Measurements from ENCODE around the gene DNAH8.
"Not testable (repeated sequence)": the region's sequence is repeated elsewhere in the genome, so short reads cannot be mapped to it uniquely, and the experiment has no call there.

Gene DNAH8

GRCh38 chr6:38907264-38907663 is 192.2 kb downstream of the DNAH8 start:
- no peak for DNase-seq (ENCODE audit: low read depth in 2 of 2)

DNA sequence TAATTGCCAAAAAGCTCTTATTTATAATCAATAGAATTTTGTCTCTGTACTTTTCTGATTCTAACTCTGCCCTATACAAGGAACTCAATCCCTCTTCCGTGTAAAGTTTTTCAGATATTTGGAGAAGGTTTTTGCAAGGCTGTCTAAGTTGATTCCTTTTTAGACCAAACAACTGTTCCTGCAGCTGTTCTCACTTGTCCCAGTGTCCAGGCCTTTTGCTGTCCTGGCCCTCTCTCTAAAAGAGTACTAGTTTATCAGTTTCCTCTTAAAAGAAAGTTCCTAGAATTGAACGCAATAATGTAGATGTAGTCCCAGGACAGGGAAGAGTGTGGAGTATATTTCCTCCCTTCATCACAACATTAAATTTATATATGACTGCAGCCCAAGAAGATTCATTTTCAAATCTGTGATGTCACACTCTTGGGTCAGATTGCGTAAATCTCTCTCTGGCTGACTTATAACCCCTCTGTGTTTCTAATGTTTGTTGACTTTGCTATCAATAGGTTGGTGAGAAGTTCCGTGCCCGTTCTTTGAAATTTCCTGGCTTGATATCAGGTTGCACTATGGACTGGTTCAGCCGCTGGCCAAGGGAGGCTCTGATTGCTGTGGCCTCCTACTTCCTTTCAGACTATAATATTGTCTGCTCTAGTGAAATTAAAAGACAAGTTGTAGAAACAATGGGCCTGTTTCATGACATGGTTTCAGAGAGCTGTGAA is 194.1 kb downstream of the DNAH8 start:
- no peak for DNase-seq (ENCODE audit: low read depth in 2 of 2)

DNA sequence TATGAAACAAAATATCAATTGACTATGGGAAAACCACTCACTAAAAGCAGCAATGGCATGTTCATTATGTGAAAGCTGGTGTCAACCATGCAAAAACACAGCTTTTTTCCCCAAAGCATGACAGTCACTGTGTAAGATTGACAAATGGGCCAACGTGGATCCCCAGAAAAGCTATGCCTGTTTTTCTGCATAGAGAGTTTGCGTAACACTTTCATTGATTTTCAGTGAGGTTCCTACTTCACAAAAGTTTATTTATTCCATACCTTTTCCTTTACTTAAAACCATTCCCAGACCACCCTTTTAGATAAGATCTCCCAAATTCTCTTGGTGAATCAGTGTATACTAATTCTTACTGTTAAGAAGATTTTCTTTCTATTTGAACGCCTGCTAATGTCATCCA is 195.1 kb downstream of the DNAH8 start:
- DNase-seq (ENCODE audit: low read depth in 2 of 2): no peak

DNA sequence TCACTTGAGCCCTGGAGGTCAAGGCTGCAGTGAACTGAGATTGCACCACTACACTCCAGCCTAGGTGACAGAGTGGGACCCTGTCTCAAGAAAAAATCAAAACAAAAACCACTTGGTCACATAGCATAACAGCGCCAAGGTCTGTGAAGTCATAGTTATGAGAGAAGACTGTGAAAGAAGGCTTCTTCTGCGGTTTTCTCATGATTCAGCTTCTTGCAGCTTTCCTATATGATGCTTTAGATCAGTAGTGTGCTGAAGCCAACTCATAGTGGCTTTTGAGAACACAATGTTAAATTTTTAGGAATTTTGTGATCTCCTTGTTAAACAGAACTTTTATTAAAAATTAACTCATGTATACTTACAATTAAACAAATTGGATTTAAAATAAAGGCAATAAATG is 197.3 kb downstream of the DNAH8 start:
- DNase-seq (ENCODE audit: low read depth in 2 of 2): no peak

- no peak for DNase-seq (ENCODE audit: low read depth in 2 of 2)
Measured at GRCh38 chr6:38915205-38915925, 200.3 kb downstream of the DNAH8 start.

DNA sequence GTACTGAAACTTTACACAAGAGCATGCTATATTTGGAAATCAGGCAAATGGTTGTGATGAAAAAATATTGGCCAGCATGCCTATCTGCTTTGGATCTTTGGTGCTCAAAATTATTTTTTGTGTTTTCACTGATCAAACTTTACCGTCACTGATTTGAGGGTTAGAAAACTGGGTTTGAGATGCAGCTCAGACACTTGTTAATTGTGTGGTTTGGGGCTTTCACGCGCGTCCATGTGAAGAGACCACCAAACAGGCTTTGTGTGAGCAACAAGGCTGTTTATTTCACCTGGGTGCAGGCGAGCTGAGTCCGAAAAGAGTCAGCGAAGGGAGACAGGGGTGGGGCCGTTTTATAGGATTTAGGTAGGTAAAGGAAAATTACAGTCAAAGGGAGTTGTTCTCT is 206.4 kb downstream of the DNAH8 start:
- not testable (repeated sequence) for DNase-seq (ENCODE audit: low read depth in 2 of 2)

- DNase-seq (ENCODE audit: low read depth in 2 of 2): no peak
Measured at GRCh38 chr6:38924791-38925509, 209.8 kb downstream of the DNAH8 start.

- DNase-seq (ENCODE audit: low read depth in 2 of 2): no peak
Measured at GRCh38 chr6:38929560-38929959, 214.4 kb downstream of the DNAH8 start.

GRCh38 chr6:38933426-38933825 is 218.3 kb downstream of the DNAH8 start:
- no peak for DNase-seq (ENCODE audit: low read depth in 2 of 2)

- DNase-seq (ENCODE audit: low read depth in 2 of 2): no peak
Measured at GRCh38 chr6:38935051-38935450, 219.9 kb downstream of the DNAH8 start.

DNA sequence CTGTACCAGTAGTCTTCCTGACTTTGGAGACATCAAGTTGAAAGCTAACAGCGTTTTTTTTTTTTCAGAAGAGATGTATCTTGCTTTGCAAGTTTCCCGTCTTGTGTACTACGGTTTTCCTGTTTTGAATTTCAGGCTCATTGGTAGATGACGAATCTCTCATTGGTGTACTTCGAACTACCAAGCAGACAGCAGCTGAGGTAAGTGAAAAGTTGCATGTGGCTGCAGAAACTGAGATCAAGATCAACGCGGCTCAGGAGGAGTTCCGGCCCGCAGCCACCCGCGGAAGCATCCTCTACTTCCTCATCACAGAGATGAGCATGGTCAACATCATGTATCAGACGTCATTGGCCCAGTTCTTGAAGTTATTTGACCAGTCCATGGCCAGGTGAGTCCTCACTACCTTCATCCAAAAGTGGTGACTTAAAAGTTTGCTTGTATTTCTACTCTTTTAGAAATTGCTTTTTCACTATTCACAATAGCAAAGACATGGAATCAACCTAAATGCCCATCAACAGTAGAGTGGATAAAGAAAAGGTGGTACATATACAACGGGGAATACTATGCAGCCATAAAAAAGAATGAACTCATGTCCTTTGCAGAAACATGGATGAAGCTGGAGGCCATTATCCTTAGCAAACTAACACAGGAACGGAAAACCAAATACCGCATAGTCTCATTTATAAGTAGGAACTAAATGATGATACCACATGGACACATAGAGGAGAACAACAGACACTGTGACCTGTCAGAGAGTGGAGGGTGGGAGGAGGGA is 222.9 kb downstream of the DNAH8 start:
- DNase-seq (ENCODE audit: low read depth in 2 of 2): no peak

DNA sequence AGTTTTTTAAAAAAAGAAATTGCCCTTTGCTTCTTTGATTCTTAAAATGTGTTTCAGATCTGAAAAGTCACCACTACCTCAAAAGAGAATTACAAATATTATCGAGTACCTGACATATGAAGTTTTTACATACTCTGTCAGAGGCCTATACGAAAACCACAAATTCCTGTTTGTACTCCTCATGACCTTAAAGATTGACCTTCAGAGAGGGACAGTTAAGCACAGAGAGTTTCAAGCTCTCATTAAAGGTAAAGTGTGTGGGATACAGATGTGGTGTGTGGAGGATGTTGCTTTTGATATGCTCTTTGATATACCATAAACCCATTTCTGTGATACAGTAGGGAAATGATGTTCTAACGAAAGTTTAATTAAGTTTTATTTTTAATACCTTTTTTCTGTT is 223.6 kb downstream of the DNAH8 start:
- no peak for DNase-seq (ENCODE audit: low read depth in 2 of 2)

- no peak for DNase-seq (ENCODE audit: low read depth in 2 of 2)
Measured at GRCh38 chr6:38942442-38942841, 227.3 kb downstream of the DNAH8 start.

DNA sequence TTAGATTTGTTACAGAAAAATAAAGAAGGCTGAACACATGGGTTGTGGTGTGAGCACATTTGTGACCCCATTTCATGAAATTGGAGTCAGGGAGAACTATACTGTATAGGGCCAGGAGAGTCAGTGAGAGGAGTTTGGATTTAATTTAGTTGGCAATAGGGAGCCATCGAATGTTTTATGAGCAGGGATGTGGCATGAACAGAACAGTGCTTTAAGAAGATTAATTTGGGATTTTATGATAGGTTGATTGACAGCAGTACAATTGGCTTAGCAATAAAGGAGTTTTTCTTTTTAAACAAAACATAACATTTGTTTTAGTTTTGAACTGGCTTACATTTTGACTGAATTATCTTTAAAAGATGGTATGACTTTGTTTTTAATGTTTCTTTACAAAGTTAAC is 227.9 kb downstream of the DNAH8 start:
- no peak for DNase-seq (ENCODE audit: low read depth in 2 of 2)

DNA sequence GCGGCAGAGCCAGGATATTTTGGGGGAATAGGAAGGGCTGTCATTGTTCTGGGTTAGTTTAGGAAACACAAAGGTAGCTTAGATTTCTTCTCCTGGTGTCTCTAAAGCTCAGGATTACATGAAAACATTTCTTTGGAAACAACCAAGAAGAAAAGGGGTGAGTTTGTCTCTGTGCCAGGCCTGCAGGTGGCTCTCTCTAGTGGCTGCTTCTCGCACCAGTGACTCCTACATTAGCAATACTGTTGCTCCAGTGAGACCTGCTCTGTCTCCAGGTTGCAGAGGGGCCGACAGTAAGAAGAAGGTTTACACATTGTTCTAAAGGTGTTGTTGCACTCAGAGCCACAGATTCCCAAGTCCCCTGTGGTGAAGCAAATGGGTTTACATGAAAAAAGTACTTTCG is 228.9 kb downstream of the DNAH8 start:
- no peak for DNase-seq (ENCODE audit: low read depth in 2 of 2)

- DNase-seq (ENCODE audit: low read depth in 2 of 2): no peak
Measured at GRCh38 chr6:38944655-38945279, 229.7 kb downstream of the DNAH8 start.

DNA sequence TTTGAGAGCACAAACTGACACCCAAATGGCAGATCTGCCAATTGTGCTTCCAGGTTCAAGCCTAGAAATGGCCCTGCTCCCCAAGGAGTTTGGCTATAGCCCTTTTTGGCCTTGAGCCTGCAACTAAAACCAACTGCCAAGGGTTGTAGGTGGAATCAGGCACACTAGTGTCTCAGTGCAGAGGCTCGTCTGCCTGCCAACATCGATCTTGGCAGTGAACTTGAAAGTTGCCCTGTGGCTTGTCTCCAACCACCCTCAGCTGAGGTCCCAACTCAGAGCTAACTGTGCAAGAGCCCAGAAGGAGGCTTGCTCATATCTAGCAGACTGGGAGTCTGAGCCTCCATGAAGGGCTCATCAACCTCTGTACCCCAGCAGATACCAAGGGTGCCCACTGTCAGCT is 240.8 kb downstream of the DNAH8 start:
- DNase-seq (ENCODE audit: low read depth in 2 of 2): no peak

DNA sequence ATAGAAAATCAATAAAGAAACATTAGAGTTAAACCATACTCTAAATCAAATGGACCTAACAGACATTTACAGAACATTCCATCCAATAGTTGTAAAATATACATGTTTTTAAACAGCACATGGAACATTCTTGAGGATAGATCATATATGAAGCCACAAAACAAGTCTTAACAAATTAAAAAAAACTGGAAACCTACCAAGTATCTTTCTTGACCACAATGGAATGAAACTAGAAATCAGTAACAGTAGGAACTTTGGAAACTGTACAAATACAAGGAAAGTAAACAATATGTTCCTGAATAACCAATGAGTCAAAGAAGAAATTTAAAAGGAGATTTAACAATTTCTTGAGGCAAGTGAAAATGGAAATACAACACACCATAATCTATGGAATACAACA is 242.3 kb downstream of the DNAH8 start:
- DNase-seq (ENCODE audit: low read depth in 2 of 2): no peak

- no peak for DNase-seq (ENCODE audit: low read depth in 2 of 2)
Measured at GRCh38 chr6:38959138-38959537, 244.0 kb downstream of the DNAH8 start.

GRCh38 chr6:38968702-38969149 is 253.6 kb downstream of the DNAH8 start:
- no peak for DNase-seq (ENCODE audit: low read depth in 2 of 2)
